SIG-M5 treated with dmso at 0.1 percent for 504 hours (cell line): ENCODE data around the gene IQSEC1.
A peak's percentile ranks its signal among the peaks of the same experiment; 100 is the strongest.

Experiments used
- DNase-seq: peaks from one replicate; lab custom pipeline; 2025; ENCODE audit not compliant: unreplicated experiment; lab: John Stamatoyannopoulos, UW

Gene IQSEC1

GRCh38 chr3:12916159-12916558 is 157.1 kb downstream of the IQSEC1 start:
- DNase-seq = peak; percentile 14

GRCh38 chr3:12914088-12914487 is 159.1 kb downstream of the IQSEC1 start:
- no peak for DNase-seq

- DNase-seq = no peak
Observed at GRCh38 chr3:12911881-12912415, 161.3 kb downstream of the IQSEC1 start.

GRCh38 chr3:12910356-12911099 is 162.7 kb downstream of the IQSEC1 start:
- no peak for DNase-seq

GRCh38 chr3:12909710-12910109 is 163.5 kb downstream of the IQSEC1 start:
- DNase-seq = no peak

GRCh38 chr3:12908859-12909258 is 164.4 kb downstream of the IQSEC1 start:
- DNase-seq = no peak

GRCh38 chr3:12908136-12908730 is 165.0 kb downstream of the IQSEC1 start:
- DNase-seq = no peak

- no peak for DNase-seq
Observed at GRCh38 chr3:12907729-12908128, 165.5 kb downstream of the IQSEC1 start.

GRCh38 chr3:12907296-12907695 is 165.9 kb downstream of the IQSEC1 start:
- DNase-seq = no peak

- DNase-seq = no peak
Observed at GRCh38 chr3:12906916-12907290, 166.3 kb downstream of the IQSEC1 start.

- no peak for DNase-seq
Observed at GRCh38 chr3:12906141-12906915, 166.9 kb downstream of the IQSEC1 start.

- no peak for DNase-seq
Observed at GRCh38 chr3:12905316-12906071, 167.7 kb downstream of the IQSEC1 start.

GRCh38 chr3:12904951-12905315 is 168.3 kb downstream of the IQSEC1 start:
- DNase-seq = no peak

- no peak for DNase-seq
Observed at GRCh38 chr3:12903881-12904280, 169.3 kb downstream of the IQSEC1 start.

GRCh38 chr3:12903000-12903800 is 170.0 kb downstream of the IQSEC1 start:
- no peak for DNase-seq

GRCh38 chr3:12902181-12902999 is 170.8 kb downstream of the IQSEC1 start:
- no peak for DNase-seq

GRCh38 chr3:12901623-12902045 is 171.6 kb downstream of the IQSEC1 start:
- DNase-seq = no peak

GRCh38 chr3:12900885-12901411 is 172.3 kb downstream of the IQSEC1 start:
- no peak for DNase-seq
